ENCODE data around the gene RHOBTB3. TPM values are rescaled to one million over a fixed set of nuclear protein-coding genes. Genes with fewer than 3 reads are reported as not detected.

RHOBTB3 gene
- total and polyA plus RNA-seq, 10 of the 15 experiments (the other 5 are each of a cell fraction or from before 2014, with no cell fraction given): 3.6 to 42.8 (median 8.4) TPM

DNA sequence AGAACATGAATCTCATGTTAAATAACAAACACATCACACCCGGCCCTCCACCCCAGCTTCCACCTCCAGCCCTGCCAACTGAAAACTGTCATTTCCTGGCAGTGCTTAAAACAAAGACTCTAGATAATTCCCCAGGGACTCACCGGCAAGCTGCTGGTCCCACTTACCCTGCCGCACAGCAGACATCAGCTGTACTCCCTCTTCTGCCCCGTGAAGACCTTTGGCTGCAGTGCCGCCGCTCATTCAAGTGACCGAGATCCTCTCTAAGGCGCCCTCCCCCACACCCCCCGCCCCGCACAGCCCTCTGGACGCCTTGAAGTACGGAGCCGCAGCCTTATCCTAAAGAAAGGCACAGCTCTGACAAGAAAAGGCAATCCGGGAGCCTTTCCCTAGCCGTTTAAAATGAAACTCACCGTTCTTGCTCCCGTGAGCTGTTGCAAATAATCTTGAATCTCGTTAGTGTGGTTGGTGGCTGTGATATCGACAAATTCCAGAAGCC, 91.0 kb downstream of the RHOBTB3 start (continued):
- TF ChIP-seq, protein P1, sequence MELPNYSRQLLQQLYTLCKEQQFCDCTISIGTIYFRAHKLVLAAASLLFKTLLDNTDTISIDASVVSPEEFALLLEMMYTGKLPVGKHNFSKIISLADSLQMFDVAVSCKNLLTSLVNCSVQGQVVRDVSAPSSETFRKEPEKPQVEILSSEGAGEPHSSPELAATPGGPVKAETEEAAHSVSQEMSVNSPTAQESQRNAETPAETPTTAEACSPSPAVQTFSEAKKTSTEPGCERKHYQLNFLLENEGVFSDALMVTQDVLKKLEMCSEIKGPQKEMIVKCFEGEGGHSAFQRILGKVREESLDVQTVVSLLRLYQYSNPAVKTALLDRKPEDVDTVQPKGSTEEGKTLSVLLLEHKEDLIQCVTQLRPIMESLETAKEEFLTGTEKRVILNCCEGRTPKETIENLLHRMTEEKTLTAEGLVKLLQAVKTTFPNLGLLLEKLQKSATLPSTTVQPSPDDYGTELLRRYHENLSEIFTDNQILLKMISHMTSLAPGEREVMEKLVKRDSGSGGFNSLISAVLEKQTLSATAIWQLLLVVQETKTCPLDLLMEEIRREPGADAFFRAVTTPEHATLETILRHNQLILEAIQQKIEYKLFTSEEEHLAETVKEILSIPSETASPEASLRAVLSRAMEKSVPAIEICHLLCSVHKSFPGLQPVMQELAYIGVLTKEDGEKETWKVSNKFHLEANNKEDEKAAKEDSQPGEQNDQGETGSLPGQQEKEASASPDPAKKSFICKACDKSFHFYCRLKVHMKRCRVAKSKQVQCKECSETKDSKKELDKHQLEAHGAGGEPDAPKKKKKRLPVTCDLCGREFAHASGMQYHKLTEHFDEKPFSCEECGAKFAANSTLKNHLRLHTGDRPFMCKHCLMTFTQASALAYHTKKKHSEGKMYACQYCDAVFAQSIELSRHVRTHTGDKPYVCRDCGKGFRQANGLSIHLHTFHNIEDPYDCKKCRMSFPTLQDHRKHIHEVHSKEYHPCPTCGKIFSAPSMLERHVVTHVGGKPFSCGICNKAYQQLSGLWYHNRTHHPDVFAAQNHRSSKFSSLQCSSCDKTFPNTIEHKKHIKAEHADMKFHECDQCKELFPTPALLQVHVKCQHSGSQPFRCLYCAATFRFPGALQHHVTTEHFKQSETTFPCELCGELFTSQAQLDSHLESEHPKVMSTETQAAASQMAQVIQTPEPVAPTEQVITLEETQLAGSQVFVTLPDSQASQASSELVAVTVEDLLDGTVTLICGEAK (IDR thresholded peaks at IDR 0.05; ENCODE audit: borderline replicate concordance): no peak
- TF ChIP-seq ATF7 (IDR thresholded peaks at IDR 0.05; ENCODE audit: low read depth): peak; percentile 37; the same call in 1 of the 2 replicates
- TF ChIP-seq POLR2AphosphoS2 (IDR thresholded peaks at IDR 0.05; ENCODE audit: low read depth, low read length): 0 out of 2 replicates have a peak, but pooled peaks have one; percentile 16
- TF ChIP-seq, protein P2, sequence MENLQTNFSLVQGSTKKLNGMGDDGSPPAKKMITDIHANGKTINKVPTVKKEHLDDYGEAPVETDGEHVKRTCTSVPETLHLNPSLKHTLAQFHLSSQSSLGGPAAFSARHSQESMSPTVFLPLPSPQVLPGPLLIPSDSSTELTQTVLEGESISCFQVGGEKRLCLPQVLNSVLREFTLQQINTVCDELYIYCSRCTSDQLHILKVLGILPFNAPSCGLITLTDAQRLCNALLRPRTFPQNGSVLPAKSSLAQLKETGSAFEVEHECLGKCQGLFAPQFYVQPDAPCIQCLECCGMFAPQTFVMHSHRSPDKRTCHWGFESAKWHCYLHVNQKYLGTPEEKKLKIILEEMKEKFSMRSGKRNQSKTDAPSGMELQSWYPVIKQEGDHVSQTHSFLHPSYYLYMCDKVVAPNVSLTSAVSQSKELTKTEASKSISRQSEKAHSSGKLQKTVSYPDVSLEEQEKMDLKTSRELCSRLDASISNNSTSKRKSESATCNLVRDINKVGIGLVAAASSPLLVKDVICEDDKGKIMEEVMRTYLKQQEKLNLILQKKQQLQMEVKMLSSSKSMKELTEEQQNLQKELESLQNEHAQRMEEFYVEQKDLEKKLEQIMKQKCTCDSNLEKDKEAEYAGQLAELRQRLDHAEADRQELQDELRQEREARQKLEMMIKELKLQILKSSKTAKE (IDR thresholded peaks at IDR 0.05; ENCODE audit: low read depth, poor library complexity, severe bottlenecking): no peak
- TF ChIP-seq SMAD5 (IDR thresholded peaks at IDR 0.05; ENCODE audit: low read depth): peak; percentile 27; the same call in 1 of the 2 replicates
- TF ChIP-seq ZBTB11 (CRISPR knock-in tag; IDR thresholded peaks at IDR 0.05): no peak
- TF ChIP-seq EGR1 (IDR thresholded peaks at IDR 0.05; ENCODE audit: borderline replicate concordance in 1 of 2, low read depth in 2 of 2, low read length in 2 of 2): peak in 1 of 2 experiments; percentile 32; a peak in 1 of 3 replicates
- no peak for TF ChIP-seq MEF2A (IDR thresholded peaks at IDR 0.05; ENCODE audit: insufficient read depth, low read depth, low read length)
- no peak for TF ChIP-seq MLLT1 (IDR thresholded peaks at IDR 0.05)
- TF ChIP-seq RB1 (IDR thresholded peaks at IDR 0.05; ENCODE audit: borderline replicate concordance): no peak
- no peak for TF ChIP-seq ZNF622 (IDR thresholded peaks at IDR 0.05)
- no peak for TF ChIP-seq PAX5 (IDR thresholded peaks at IDR 0.05; ENCODE audit: borderline replicate concordance, low read depth, low read length)
- TF ChIP-seq DPF2 (IDR thresholded peaks at IDR 0.05): no peak
- peak; percentile 57 for TF ChIP-seq MXI1 (IDR thresholded peaks at IDR 0.05; ENCODE audit: low read depth, low read length)
- no peak for TF ChIP-seq NR2C1 (IDR thresholded peaks at IDR 0.05)
- TF ChIP-seq, protein P3, sequence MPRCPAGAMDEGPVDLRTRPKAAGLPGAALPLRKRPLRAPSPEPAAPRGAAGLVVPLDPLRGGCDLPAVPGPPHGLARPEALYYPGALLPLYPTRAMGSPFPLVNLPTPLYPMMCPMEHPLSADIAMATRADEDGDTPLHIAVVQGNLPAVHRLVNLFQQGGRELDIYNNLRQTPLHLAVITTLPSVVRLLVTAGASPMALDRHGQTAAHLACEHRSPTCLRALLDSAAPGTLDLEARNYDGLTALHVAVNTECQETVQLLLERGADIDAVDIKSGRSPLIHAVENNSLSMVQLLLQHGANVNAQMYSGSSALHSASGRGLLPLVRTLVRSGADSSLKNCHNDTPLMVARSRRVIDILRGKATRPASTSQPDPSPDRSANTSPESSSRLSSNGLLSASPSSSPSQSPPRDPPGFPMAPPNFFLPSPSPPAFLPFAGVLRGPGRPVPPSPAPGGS (IDR thresholded peaks at IDR 0.05; ENCODE audit: borderline replicate concordance, insufficient read depth, low read depth, low read length, poor library complexity, severe bottlenecking): no peak
